NCI-H460 (cell line): ENCODE results near the gene COP1. TPM values are rescaled to one million over a fixed set of nuclear protein-coding genes. Genes with fewer than 3 reads are reported as not detected.
"Not testable (repeated sequence)": the region's sequence is repeated elsewhere in the genome, so short reads cannot be mapped to it uniquely, and the experiment has no call there.

Source experiments
- DNase-seq: peaks from one replicate; pipeline ENCODE4 v3.0.0-alpha.2; 2016; ENCODE audit warnings: low read depth; ENCODE audit errors: extremely low read depth
- total RNA-seq: library from RNA; depleted of rRNA; stranded (reverse); fragments of >200 nt; shearing (Covaris generic); gene quantifications from 2 replicates; pipeline ENCODE4 v1.2.3, GENCODE V29; 2014

Gene COP1
- total RNA-seq, 1 experiment from 2014 or later, result 57.9 TPM

DNA sequence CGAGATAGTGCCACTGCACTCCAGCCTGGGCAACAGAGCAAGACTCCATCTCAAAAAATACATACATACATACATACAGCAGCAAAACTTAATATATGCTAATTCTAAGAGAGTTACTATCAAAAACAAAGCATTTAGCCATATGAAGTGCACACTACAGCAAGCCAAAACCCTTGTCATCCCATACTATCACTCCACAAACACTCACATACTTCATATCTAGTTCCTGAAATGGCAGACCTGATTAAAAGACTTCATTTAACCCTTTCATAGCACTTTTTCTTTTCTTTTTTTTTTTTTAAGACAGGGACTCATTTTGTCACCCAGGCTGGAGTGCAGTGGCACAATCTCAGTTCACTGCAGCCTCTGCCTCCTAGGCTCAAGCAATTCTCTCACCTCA lies 65.6 kb downstream of the COP1 start:
- DNase-seq, result no peak

DNA sequence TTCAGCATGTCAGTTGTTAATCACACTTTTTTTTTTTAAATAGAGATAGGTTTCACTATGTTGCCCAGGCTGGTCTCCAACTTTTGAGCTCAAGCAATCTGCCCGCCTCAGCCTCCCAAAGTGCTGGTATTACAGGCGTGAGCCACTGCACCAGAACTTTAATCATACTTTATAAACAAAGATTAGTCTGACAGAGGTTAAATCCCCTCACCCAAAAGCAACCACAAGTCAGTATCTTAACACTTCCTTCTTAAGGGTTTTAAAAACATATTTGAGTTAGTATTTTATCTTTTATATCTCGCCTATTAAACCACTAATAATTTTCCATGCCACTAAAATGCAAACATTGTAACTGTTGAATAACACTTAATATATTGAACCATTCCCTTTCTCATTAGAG lies 70.2 kb downstream of the COP1 start:
- no peak for DNase-seq

DNA sequence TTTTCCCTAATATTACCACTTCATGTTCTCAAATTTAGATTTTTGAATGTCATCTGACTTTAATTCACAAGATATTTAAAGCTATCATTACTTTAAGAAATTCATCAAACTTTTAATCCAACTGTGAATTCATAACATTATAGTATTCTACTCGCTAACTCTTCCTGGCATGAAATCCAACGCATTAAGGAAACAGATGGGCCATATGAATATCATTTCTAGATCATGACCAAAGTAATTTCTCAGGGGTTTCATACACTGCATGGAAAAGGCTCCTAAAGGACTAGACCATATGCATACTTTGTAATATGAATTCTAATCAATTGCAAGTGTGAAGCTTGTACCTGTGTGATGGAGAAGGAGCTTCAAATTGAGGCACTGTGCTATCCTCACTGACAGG lies 72.4 kb downstream of the COP1 start:
- no peak for DNase-seq

DNA sequence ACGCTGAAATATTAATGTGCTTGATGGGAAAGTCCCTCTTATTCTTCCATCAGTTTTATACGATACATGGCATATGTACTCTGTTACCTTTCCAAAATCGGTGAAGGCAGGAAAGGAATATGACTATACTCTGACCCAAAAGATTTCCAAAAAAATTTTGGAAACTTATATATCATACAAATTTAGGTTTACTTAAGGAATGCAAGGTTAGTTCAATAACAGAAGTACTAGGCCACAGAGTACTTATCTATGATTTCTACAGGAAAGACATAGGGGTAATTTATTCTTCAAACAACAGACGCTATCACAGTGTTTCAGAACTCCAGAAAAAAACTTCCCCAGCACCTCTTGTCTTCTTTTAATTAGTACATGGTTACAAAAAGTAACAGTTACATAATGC lies 84.8 kb downstream of the COP1 start:
- no peak for DNase-seq

DNA sequence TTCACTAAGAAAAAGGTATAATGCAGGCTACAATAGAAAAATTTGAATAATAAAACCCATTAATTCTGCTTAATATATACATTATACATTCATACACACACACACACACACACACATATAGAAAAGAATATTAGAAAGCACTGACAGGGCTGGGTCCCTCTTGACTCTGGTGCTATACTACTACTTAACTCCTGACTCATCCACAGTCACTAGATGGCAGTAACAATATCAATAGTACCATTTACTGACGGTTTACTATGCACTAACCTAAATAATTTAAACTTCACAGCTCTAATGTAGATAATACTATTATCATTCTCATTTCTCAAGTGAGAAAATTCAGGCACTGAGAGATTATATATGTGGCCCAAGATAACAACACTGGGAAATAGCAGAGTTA lies 87.5 kb downstream of the COP1 start:
- peak; percentile 20 for DNase-seq

DNA sequence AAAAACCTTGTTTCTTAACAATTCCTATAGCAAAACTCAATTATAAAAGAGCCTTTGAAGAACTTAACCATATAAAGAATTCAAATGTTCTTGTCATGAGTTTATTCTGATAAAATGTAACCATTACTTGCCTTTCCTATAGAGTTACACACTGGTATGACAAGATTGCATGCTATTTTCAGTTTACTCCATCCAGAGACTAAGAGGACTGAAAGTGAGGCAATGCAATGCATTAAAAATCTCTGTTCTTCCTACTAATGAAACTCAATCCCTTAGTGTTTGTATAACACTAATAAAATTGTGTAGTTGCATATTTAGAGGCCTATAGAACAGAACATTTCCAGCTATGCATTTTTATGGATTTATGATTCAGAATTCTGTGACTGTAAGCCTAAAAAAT lies 88.1 kb downstream of the COP1 start:
- DNase-seq, result no peak

DNA sequence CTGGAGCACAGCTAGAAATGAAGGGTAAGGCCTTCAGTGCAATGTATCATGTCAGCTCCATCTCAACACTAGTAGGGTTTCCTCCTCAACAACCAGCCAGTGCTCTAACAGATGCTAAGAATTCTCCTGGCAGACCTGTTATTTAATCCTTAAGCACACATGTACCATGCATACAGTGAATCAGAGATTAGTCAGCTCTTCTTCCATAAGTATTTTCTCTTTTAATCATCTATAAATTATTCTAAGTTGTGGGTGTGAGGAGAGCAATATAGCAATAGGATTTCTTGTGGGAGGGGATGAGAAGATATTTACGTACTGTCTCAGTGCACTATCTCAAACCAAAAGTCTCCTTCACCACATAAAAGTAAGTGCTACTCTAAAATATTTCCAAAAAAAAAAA lies 95.3 kb downstream of the COP1 start:
- DNase-seq, result no peak

DNA sequence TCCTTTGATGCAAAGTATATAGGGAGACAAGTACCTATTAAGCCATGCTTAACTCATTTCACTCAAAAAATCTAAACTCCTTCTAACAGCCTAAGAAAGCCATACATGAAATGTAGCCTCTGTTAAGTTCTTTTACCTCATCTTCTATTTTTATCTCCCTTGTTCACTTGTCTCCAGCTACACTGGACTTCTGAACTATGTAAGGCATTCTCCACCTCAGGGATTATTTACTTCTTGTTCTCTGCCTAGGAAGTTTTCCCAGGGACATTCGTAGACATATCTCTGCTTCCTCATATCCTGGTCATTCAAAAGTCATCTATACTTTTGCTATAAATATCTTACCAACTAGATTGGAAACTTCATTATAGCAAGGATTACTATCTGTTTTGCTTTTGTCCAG lies 96.9 kb downstream of the COP1 start:
- no peak for DNase-seq

DNA sequence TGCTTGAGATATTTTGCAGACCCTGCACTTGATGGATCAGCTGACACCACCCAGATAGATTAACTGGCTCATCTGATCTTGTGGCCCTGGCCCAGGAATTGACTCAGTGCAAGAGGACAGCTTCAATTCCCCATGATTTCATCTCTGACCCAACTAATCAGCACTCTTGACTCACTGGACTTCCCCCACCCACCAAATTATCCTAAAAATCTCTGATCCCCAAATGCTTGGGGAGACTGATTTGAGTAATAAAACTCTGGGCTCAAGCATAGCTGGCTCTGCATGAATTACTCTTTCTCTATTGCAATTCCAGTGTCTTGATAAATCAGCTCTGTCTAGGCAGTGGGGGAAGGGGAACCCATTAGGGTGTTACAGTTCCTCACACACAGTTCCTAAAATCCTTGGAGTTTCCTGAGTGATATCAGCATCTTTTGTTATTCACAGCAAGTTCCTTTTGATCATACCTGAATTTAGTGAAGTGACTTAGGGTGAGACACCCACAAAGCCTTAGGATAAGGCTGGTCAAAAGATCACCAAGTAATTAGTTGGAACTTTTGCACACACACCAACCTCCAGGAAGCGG lies 104.2 kb downstream of the COP1 start:
- no peak for DNase-seq

DNA sequence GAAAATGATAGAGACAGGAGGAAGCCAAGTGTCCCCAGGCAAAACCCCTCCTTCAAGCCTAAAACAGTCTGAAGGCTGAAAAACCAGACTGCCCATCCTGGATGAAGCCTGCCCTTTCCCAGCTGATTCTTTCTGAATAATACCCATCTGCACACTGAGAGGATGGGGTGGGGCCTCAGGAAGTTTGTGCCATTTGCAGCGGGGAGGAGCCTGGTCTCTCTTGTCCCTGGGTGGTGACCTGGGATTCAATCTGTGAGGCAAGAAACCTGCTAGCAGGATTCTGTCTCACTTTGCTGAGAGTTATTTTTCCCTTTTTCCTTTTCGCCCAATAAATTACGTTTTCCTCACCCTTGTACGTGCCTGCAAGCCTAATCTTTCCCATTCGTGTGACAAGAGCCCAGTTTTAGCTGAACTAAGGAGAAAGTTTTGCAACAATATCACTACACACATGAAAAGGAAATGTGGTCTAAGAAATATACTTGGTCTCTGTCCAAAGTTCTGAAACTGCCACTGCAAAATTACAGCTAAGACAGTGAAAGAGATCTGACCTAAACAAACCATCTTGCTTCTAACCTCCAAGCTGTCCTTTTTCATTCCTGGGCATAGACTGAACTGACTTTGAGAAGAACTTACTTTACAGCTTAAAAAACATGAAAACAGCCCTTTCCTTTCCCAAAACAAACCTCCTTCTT lies 105.0 kb downstream of the COP1 start:
- peak; percentile 5 for DNase-seq

DNA sequence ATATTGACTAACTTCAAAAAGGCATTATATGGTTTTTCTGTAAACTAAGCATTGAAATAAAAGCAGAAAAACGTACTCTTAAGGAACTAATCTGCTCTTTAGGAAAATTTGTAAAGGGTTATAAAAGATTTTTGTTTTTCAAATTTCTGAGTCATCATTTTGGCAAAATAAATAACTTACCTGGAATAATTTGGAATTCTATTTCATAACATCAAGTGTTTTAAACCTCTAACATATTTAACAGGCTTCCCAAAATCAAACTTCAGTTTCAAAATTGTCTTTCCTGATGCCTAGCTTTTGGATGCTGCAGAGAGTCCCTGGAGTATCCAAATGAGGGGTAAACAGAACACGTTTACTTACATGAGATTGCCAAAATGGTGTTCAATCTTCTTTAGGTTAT lies 108.5 kb downstream of the COP1 start:
- DNase-seq, result no peak

DNA sequence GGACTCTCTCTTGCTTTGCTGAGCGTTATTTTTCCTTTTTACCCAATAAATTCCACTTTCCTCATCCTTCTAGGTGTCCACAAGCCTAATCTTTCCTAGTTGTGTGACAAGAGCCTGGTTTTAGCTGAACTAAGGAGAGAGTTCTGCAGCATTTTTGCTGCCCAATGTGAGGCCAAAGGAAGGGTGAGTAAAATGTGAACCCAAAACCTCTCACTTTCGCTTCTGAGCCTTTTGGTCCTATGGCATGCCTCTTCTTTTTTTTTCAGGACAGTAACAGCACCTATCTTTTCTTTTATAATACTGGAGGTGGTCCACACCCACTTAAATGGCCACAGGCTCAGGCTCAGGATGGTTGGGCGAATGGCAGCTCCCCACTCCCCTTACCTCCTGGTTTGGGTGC lies 111.1 kb downstream of the COP1 start:
- DNase-seq, result no peak

DNA sequence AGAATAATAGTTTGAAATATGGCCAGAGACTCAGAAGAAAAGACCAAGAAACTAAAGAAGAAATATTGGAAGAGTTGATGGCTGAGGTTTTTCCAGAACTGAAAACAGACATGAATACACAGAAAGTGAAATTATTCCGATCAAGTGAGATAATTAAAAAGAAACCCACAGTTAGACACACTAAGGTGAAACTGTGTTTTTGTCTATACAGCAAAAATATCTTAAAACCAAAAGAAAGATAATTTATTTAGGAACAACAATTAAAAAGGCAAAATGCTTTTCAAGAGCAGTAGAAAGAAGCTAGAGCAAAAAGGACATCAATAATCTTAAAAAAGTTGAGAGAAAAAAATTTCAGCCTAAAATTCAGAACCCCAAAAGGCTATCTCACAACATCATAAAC lies 116.3 kb downstream of the COP1 start:
- DNase-seq, result no peak

DNA sequence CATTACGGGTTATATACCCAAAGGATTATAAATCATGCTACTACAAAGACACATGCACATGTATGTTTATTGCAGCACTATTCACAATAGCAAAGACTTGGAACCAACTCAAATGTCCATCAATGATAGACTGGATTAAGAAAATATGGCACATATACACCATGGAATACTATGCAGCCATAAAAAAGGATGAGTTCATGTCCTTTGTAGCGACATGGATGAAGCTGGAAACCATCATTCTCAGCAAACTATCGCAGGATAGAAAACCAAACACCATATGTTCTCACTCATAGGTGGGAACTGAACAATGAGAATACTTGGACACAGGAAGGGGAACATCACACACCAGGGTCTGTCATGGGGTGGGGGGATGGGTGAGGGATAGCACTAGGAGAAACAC lies 119.3 kb downstream of the COP1 start:
- DNase-seq, result not testable (repeated sequence)

DNA sequence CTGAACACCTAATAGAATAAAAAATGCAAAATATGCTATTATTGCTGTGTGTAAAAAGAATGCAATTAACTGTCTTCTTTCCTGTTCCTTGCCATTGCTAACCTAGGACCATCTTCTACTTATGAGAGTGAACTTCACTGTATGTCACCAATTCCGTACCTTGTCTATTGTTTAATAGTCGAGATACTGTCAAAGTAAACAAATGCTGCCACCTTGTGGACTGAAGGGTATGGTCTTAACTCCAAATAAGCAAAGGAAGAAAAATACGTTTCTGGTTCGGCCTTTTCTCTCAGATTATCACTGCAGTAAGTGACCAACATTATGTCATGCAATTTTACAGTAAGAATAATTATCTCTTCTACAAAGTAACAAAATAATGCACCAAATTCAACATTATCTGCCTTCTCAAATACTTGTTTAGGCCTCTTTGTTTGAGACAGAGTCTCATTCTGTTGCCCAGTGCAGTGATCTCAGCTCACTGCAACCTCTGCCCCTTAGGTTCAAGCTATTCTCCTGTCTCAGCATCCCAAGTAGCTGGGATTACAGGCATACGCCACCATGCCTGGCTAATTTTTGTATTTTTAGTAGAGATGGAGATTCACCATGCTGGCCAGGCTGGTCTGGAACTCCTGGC lies 133.4 kb downstream of the COP1 start:
- peak; percentile 81 for DNase-seq

DNA sequence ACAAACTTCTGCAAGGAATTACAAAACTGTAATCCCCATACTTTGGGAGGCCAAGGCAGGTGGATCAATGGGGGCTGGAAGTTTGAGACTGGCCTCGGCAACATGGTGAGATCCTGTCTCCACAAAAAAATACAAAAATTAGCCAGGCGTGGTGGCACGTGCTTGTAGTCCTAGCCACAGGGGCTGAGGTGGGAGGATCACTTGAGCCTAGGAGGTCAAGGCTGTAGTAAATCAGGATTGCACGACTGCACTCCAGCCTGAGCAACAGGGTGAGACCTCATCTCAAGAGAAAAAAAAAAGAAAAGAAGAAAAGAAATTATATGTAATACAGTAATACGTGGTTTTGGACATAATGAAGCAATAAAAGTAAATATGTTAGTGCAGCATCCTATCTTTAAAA lies 138.2 kb downstream of the COP1 start:
- no peak for DNase-seq

DNA sequence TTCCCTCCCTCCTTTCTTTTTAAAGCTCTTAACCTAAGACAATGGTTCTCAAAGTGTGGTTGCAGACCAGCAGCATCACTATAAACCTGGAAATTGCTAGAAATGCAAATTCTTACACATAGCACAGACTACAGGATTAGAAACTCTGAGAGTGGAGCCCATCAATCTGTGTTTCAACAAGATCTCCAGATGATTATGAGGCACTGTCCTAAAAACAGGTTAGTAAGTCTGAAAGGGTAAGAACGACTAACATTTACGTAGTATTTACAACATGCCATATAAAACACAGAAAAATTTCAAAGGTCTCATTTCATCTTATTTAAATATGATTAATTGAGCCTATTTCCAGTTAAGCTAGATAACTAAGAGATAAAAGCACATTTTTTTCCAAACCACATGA lies 138.8 kb downstream of the COP1 start:
- DNase-seq, result no peak

DNA sequence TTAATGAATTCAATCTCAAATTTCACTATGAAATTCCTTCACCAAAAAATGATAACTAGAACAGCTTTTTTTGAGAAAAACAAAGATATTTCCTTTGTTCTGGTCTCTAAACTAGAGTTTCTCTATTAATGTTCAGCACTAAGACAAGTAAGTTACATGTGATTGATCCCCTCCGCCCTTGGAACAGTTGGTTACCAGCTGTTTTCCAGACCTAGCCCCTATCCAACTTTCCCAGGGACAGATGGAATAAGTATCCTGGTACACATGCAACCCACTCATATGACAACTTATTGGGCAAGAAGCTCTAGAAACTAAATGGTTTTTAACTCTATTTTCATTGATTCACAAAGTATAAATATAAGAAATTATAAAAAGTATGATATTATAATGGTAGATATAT lies 140.4 kb downstream of the COP1 start:
- DNase-seq, result no peak

DNA sequence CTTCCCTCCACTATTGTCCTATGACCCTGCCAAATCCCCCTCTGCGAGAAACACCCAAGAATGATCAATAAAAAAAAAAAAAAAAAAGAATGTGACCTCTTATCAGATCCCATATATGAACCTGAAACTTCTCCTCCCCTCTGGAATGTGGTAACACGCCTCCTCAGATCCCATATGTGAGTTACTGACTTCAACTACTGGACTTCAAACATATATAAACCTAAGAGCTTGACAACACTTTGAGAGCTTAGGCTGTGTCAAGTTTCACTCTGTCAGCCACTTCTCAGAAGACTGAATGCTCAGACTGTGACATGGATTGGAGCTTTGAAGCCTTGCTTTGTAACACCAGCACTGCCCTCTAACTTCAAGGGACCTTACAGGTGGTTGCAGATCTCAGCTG lies 148.4 kb downstream of the COP1 start:
- no peak for DNase-seq

DNA sequence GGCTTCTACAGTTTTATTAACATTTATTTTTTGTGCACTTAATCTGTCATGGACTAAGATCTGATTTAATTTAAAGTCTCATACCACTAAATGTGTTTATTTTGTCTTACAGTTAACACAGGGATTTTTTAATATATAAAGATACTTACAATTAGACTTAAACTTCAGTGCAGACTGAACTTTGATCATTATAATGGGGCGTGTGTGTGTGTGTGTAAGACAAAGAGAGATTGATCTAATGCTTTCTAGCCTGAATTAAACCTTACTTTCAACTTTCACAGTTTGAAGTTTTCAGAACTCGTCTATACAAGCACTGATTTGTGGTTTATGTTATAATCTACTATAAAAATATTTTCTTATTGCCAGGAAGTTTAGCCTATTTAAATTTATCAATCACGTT lies 150.8 kb downstream of the COP1 start:
- no peak for DNase-seq

DNA sequence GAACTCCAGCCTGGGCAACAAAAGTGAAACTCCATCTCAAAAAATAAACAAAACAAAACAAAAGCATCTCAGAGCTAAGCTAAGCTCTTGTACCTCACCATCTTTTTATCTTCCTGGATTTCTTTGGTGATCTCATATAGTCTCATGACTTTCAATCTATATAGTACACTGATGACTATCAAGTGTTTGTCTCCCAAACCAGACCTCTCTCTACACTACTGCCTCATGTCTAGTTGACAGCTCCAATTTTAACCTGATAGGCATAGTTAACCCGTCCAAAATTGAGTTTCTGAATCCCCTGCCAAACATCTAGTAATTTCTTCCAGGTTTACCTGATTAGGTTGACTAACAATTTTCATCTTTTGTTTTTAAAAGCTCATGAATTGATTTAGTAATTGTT lies 151.7 kb downstream of the COP1 start:
- no peak for DNase-seq

DNA sequence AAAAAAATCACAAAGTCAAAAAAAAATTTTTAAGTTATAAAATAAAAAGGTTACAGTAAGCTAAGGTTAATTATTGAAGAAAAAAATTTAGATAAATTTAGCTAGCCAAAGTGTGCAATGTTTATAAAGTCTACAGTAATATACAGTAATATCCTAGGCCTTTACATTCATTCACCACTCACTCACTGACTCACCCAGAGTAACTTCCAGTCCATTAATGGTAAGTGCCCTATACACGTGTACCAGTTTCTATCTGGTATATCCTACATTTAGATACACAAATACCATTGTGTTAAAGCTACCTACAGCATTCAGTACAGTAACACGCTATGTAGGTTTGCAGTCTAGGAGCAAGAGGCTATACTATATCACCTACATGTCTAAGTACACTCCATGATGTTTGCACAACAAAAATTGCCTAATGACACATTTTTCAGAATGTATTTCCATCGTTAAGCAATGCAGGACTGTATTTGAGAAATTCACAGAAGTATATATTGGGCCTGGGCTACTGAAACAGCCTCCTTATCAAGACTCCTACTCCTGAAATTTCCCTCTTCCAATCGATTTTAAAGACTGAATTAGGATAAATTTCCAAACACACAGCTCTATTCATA lies 155.1 kb downstream of the COP1 start:
- DNase-seq, result no peak
